PC-3 (cell line): ENCODE measurements around the gene HDHD5. TPM values are rescaled to one million over a fixed set of nuclear protein-coding genes. Genes with fewer than 3 reads are reported as not detected.

Experiments used
- ATAC-seq: fragments of 200-7000 bp; cut with Tn5 transposase; 2 replicates; pipeline ENCODE4 v1.9.1; 2020; ENCODE audit warnings: mild to moderate bottlenecking, moderate library complexity
- BruUV-seq: library from RNA; stranded (reverse); fragments of 400-500 nt; replicated peaks from 2 replicates; lab custom pipeline; 2021; lab: Mats Ljungman, UMichigan
- CTCF ChIA-PET: fragments of 300-600 bp; sonication (Branson Sonifier 250); formaldehyde crosslinking; loops from one replicate; lab custom pipeline; 2022; ENCODE audit warnings: antibody characterized with exemption; lab: Charles Lee
- POLR2A ChIA-PET: fragments of 300-600 bp; sonication (Branson Sonifier 250); formaldehyde crosslinking; loops from one replicate; lab custom pipeline; 2022; ENCODE audit warnings: antibody characterized with exemption; ENCODE audit not compliant: unreplicated experiment; lab: Charles Lee
- DNase-seq: peaks from one replicate; pipeline ENCODE4 v3.0.0-alpha.2; 2015
- H2AFZ ChIP-seq: fragments of 300-600 bp; sonication (generic); 2 replicates; pipeline ENCODE4 v1.6.0; 2016; ENCODE audit warnings: antibody characterized with exemption, low read length
- H3F3A ChIP-seq: fragments of 300-600 bp; sonication (generic); one replicate; pipeline ENCODE4 v1.6.0; 2017; ENCODE audit warnings: antibody characterized with exemption, low read length, control low read depth, mild to moderate bottlenecking; ENCODE audit not compliant: unreplicated experiment
- H3K27ac ChIP-seq: fragments of 300-600 bp; sonication (generic); 2 replicates; pipeline ENCODE4 v1.5.1; 2016; ENCODE audit warnings: mild to moderate bottlenecking, low read length
- H3K27me3 ChIP-seq: fragments of 300-600 bp; sonication (generic); 2 replicates; pipeline ENCODE4 v1.6.1; 2016; ENCODE audit warnings: low read length, mixed read lengths
- H3K36me3 ChIP-seq: fragments of 300-600 bp; sonication (generic); 2 replicates; pipeline ENCODE4 v1.6.1; 2016; ENCODE audit warnings: low read depth, mixed run types, low read length, mixed read lengths
- H3K4me1 ChIP-seq: fragments of 300-600 bp; sonication (generic); 2 replicates; pipeline ENCODE4 v1.5.1; 2016; ENCODE audit warnings: low read length; ENCODE audit not compliant: insufficient read depth
- H3K4me2 ChIP-seq: fragments of 300-600 bp; sonication (generic); 2 replicates; pipeline ENCODE4 v1.6.0; 2016; ENCODE audit warnings: low read length
- H3K4me3 ChIP-seq: fragments of 300-600 bp; sonication (generic); 2 replicates; pipeline ENCODE4 v1.5.1; 2016; ENCODE audit warnings: mild to moderate bottlenecking, low read length, mixed read lengths
- H3K79me2 ChIP-seq: fragments of 300-600 bp; sonication (generic); 2 replicates; pipeline ENCODE4 v1.6.1; 2017; ENCODE audit warnings: low read length, mixed read lengths
- H3K9ac ChIP-seq: fragments of 300-600 bp; sonication (generic); 2 replicates; pipeline ENCODE4 v1.6.0; 2016; ENCODE audit warnings: mild to moderate bottlenecking, low read length
- H3K9me2 ChIP-seq: fragments of 300-600 bp; sonication (generic); replicated peaks from 2 replicates; pipeline ENCODE4 v1.6.1; 2016; ENCODE audit warnings: mixed run types, low read length, mixed read lengths
- H3K9me3 ChIP-seq: fragments of 300-600 bp; sonication (generic); 2 replicates; pipeline ENCODE4 v1.6.1; 2016; ENCODE audit warnings: low read length, mixed read lengths
- H4K20me1 ChIP-seq: fragments of 300-600 bp; sonication (generic); 2 replicates; pipeline ENCODE4 v1.6.1; 2016; ENCODE audit warnings: low read length, mixed read lengths
- CTCF ChIP-seq: fragments of 300-600 bp; sonication (generic); conservative IDR thresholded peaks from 2 replicates; pipeline ENCODE4 v1.5.1; 2017; ENCODE audit warnings: antibody characterized with exemption, low read depth, mild to moderate bottlenecking, low read length
- EZH2 ChIP-seq: fragments of 300-600 bp; sonication (generic); IDR thresholded peaks from one replicate; pipeline ENCODE4 v1.6.1; 2017; ENCODE audit warnings: antibody characterized with exemption, mild to moderate bottlenecking, low read length; ENCODE audit not compliant: unreplicated experiment
- EZH2phosphoT487 ChIP-seq: fragments of 300-600 bp; sonication (generic); IDR thresholded peaks from 2 replicates; pipeline ENCODE4 v1.6.1; 2018; ENCODE audit warnings: mild to moderate bottlenecking, antibody characterized with exemption, low read length, borderline replicate concordance
- intact Hi-C: fragments of 100-400 bp; cut with micrococcal nuclease; formaldehyde crosslinking; loops from 2 replicates; pipeline ENCODE4 v1.9.0; 2023
- total RNA-seq: library from RNA; depleted of rRNA; stranded (reverse); fragments of >200 nt; gene quantifications from 2 replicates; pipeline ENCODE4 v1.2.3, GENCODE V29; 2014

HDHD5 gene
- total RNA-seq, 1 experiment from 2014 or later: 57.3 TPM

GRCh38 chr22:17201285-17201945 is 42.3 kb upstream of the HDHD5 start:
- Histone ChIP-seq H3K9me3 (no peaks in the 10 kb centered on the region), H3K4me2 (no peak overlapping the region), H3K27ac (no peak overlapping the region), H3K79me2 (no peaks in the 10 kb centered on the region), H3K9ac (no peak overlapping the region), H4K20me1 (no peaks in the 10 kb centered on the region), H3K36me3 (no peaks in the 10 kb centered on the region), H2AFZ (no peak overlapping the region), H3K9me2 (no peaks in the 10 kb centered on the region), H3K27me3 (peaks cover 7% of the 10 kb centered on the region; the same call in 1 of the 2 replicates), H3F3A (no peaks in the 10 kb centered on the region), H3K4me1 (no peaks in the 10 kb centered on the region), H3K4me3 (no peak overlapping the region)
- POLR2A ChIA-PET: interaction anchor here (0.6 kb wide), 1 partner anchor 325 kb away, joined by 10 read pairs; no protein-coding TSS in a partner anchor
- intact Hi-C loops: loop anchor here (10.0 kb wide), 1 partner anchor 303 kb away; no protein-coding TSS in a partner anchor
- peak; percentile 21 for DNase-seq
- BruUV-seq: no TSS peak
- CTCF ChIA-PET: interaction anchor here (0.6 to 1.0 kb wide), 2 partner anchors 29 to 79 kb away, joined by 3 read pairs; no protein-coding TSS in a partner anchor
- TF ChIP-seq EZH2phosphoT487: no peak
- TF ChIP-seq CTCF: peak; percentile 38; the same call in 1 of the 2 replicates
- TF ChIP-seq EZH2: no peak
- peak; percentile 48; the same call in 1 of the 2 replicates for ATAC-seq

GRCh38 chr22:17199003-17199731 is 40.1 kb upstream of the HDHD5 start:
- POLR2A ChIA-PET: no interaction called here
- DNase-seq (no peak), ATAC-seq (no peak)
- TF ChIP-seq EZH2phosphoT487 (no peak), EZH2 (no peak), CTCF (no peak)
- H3K4me2 ChIP-seq: 0 out of 2 replicates have a peak overlapping the region, but pooled peaks have one; percentile 19
- no peaks in the 10 kb centered on the region for H3K9me3 ChIP-seq
- H3K9me2 ChIP-seq: no peaks in the 10 kb centered on the region
- peaks cover 7% of the 10 kb centered on the region; the same call in 1 of the 2 replicates for H3K27me3 ChIP-seq
- CTCF ChIA-PET: no interaction called here
- H3K4me3 ChIP-seq: no peak overlapping the region
- no peak overlapping the region for H3K9ac ChIP-seq
- BruUV-seq: no TSS peak
- intact Hi-C loops: no loop called here
- H3F3A ChIP-seq: no peaks in the 10 kb centered on the region
- no peak overlapping the region for H3K27ac ChIP-seq
- H3K79me2 ChIP-seq: no peaks in the 10 kb centered on the region
- no peaks in the 10 kb centered on the region for H3K36me3 ChIP-seq
- no peaks in the 10 kb centered on the region for H4K20me1 ChIP-seq
- H2AFZ ChIP-seq: 0 out of 2 replicates have a peak overlapping the region, but pooled peaks have one; percentile 34
- no peaks in the 10 kb centered on the region for H3K4me1 ChIP-seq
